GM18519 (cell line): ENCODE results near the gene WDR93.
"Not testable (repeated sequence)": the region's sequence is repeated elsewhere in the genome, so short reads cannot be mapped to it uniquely, and the experiment has no call there.

Experiments used
- ATAC-seq: cut with Tn5 transposase; IDR thresholded peaks from one replicate; pipeline ENCODE4 v1.9.1; 2021; ENCODE audit warnings: mild to moderate bottlenecking, moderate library complexity; ENCODE audit not compliant: unreplicated experiment, low FRiP score

WDR93 gene

DNA sequence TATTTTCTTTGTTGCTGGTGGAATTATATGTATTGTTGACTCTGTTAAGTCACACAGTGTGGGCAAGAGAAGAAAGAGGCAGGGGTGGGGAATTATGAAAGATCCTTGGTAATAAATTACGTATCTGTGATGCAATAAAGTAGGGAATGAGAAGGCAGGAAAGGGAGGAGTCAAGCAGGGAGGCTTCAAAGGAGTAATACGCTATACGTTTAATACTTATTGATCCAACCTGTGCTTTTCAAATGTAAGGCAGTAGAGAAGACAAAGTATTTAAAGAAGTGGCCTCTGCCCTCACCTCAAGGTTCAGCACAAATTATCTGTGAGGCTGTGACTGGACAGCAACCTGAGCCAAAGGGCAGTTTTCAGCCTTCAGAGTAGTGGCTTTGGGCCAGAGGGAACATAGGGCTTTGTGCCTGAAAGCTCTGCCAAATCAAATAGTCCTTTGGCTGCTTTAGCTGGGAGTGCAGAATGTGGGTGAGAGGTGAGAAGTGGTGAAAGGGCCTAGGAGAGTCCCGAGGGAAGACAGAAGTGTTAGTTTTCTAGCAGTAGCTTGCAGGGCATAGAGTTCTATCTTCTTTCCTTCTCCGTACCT, 10.2 kb upstream of the WDR93 start:
- no peak for ATAC-seq

DNA sequence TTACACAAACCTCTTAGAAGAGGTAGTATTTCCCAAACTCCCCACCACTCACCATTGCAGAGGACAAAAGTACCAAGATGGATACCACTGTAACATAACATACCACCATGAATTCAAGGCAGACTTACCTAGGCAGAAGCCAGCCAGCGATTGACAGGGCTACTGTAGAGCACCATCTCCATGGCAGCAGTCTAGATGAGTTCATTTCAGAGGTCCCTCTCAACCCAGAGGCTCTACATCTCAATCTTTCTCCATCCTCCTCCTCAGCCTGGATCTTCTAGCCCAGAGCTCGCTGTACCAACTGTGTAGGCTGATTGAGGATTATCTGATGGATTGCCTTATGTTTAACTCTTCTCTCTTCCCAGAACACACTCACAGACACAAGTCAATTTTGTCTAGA, 9.5 kb upstream of the WDR93 start:
- ATAC-seq, result no peak

DNA sequence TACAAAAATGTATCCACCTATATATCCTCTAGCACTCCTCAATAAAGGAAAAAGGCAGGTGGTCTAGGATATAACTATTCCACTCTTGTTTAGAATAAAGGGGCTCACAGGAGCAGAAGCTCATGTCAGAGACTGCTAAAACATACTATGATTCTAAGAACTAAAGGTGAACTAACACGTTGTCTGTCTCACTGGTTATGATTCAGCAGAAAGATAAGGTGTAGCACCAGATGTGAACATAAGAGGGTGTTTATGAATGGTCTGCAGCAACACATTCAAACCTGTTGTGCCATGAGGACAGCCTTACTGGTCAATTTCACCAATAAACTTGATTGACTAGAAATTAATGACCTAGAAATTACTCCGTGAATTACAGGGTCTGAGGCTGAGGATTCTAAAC, 4.6 kb upstream of the WDR93 start:
- ATAC-seq, result no peak

DNA sequence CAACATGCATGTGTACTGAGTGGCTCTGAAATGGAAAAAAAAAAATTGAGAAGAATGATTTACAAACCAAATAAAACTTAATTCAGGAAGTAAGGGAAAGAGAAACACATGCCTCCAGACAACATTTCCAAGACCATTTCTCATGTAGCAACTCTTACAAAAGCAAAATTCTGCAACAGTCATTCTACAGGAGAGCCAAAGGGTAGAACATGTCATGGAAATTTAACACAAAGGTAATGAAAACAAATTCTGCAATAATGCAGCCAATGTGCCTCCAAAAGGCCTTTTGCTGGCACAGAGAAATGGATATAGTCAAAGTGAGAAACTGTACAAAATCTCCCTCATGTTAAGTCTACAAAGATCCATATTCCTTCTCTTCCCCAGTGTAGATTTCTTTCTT, 4.1 kb upstream of the WDR93 start:
- ATAC-seq, result no peak

DNA sequence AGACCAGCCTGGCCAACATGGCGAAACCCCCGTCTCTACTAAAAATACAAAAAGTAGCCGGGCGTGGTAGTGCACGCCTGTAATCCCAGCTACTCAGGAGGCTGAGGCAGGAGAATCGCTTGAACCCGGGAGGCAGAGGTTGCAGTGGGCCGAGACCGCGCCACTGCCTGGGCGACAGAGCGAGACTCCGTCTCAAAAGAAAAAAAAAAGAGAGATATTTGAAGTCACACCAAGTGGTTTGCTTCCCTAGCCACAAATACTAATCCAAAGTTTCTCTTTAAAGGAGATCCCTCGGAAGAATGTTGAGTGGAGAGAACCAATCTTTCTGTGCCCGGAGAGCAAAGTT, 708 bp upstream of the WDR93 start:
- ATAC-seq, result not testable (repeated sequence)

DNA sequence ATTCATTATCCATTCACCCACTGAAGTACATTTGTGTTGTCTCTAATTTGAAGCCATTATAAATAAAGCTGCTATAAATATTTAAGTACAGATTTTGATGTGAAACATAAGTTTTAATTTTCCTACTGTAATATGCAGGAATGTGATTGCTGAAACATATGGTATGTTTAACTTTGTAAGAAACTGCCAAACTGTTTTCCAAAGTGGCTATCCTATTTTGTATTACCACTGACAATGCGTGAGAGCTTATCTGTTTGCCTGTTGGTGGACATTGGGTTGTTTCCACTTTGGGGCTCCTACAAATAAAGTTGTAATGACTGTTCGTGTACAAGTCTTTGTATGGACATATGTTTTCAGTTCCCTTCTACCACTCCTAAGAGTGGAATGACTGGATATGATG, 2.5 kb downstream of the WDR93 start:
- ATAC-seq, result no peak

DNA sequence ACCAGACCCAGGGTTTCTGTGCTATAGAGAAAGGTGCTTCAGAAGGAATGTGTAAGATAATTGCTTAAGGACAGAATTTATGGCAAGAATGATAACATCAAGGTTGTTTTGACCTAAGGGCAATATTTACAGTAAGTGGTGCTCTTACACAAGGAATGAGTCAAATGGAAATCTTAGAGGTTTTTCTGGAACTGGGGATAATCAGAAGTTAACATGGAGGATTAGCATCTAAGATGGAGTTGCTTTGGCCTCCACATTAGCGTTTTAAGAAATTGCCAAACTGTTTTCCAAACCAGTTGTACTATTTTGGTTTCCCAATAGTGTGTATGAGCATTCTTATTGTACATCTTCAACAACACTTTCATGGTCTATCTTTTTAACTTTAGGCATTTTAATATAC, 3.1 kb downstream of the WDR93 start:
- no peak for ATAC-seq

DNA sequence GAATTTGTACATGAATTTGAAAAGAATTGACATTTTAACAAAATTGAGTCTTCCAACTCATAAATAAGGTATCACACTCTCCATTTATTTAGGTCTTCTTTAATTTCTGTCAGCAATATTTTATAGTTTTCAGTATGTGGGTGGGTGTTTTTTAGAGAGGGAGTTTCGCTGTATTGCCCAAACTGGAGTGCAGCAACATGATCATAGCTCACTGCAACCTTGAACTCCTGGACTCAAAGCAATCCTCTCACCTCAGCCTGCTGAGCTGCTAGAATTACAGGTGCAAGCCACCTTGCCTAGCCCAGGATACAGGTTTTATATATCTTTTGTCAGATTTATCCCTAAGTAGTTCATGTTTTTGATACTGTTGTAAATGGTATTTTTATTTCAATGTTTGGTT, 4.6 kb downstream of the WDR93 start:
- no peak for ATAC-seq

DNA sequence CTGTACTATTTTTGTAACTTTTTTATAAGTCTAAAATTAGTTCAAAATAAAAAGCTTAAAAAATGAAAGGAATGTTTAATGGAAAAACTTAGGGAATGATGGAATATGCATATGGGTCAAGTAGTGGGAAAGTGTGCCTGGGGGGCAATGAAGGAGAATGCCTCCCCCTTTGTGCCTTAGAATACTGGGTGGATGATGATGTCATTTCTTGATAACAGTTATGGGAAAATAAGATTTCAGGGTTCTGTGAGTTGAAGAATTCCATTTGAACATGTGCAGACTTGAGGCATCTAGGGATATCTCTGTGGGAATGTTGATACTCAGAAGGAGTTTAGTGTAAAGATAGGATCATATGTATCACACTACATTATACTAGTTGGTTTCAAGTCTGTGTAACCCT, 13.8 kb downstream of the WDR93 start:
- ATAC-seq, result no peak

DNA sequence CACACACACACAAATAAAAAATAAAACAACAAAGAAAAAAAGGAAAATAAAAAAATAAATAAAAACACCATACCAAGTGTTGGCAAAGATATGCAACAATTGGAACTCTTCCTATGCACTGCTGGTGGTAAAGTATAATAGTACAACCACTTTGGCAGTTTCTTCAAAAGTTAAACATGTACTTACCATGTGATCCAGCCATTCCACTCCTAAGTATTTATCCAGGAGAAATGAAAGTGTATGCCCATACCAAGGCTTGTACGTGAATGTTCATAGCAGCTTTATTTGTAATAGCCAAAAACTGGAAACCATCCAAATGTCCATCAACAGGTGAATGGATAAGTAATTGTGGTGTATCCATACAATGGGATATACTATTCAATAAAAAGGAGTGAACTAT, 17.0 kb downstream of the WDR93 start:
- no peak for ATAC-seq

DNA sequence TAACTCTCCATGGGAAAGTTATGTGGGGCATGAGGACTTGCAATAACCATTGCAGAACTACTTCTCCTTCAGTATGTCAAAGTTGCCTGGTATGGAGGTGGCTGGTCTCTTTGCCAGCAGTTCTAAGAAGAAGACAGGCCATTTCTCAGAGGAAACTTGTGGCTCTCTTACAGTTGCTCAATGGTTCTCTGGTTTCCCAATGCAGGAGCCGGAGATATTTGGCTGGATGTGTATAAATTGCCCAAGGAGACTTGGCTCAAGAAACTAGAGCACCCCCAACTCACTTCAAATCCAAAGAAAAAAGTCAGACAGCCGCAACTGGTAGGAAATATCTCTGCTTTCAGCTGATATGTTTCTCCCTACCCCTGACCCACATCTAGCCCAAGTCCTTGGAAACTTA, 24.2 kb downstream of the WDR93 start:
- no peak for ATAC-seq

DNA sequence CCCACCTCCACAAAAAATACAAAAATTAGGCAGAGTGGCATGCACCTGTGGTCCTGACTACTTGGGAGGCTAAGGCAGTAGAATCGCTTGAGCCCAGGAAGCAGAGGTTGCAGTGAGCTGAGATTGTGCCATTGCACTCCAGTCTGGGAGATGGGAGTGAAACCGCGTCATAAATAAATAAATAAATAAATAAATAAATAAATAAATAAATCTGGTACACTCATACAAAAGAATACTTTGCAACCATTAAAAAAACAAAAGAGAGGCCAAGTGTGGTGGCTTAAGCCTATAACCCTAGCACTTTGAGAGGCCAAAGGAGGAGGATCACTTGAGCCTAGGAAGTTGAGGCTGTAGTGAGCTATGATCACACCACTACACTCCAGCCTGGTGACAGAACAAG, 32.4 kb downstream of the WDR93 start:
- ATAC-seq, result no peak

DNA sequence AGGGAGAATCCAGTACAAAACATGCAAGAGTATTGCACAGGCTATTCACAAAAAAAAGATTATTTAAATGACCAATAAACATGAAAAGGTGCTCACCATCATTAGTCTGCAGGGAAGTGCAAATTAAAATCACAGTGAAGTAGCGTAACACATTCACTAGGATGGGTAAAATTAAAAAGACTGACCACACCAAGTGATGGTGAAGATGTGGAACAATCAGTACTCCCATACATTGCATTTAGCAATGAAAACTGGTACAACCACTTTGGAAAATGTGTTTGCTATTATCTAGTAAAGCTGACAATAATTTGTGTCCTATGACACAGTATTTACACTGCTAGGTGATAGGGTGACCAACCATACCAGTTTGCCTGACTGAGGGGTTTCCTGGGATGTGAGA, 34.0 kb downstream of the WDR93 start:
- ATAC-seq, result no peak

DNA sequence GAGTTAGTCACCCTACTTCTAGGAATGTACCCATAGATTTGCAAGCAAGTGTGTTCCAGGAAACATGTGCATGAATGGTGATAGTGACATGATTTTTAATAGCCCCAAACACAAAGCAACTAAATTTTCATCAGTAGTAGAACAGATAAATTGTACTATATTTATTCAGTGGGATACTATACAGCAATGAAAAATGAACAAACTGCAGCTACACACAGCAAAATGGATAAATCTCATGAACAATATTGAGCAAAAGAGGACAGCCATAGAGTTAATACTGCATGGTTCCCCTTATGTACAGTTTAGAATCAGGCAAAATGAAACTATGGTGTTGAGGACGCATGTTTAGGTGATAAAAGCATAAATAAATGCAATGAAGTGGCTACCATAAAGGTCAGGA, 34.5 kb downstream of the WDR93 start:
- ATAC-seq, result no peak

DNA sequence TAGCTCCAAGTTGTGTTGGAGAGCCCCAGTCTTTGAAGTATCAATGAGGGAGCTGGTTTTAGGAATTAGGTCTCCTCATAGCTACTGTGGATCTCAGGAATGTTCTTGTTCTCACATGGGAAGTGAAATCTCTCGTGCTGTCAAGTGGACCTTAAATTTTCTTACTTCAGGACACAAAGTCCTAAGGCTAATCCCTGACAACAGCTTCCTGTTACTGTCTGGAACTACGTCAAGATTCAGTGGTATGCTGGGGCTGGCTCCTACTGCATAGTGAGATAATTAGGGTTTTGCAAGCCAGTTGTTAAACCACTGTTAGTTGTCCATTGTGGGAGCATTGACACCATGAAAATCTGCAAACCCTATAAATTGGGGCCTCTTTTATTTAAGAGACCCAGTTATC, 37.6 kb downstream of the WDR93 start:
- no peak for ATAC-seq

DNA sequence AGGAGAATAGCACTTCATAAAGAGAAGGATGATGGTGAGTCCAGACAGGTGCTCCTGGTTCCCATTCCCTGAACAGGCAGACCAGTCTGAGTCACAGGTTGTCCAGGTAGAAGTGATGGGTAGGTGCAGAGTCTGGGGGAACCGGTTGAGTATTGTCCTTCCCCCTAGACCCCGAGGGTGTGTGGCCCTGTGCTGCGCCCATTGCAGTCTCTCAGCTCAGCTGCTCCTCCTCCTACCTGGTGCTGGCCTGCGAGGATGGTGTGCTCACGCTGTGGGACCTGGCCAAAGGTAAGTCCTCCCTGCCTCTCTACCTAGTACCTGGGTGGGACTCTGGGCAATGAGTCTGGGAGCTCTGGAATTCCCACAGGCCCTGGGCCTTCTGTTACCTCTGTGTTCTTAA, 40.7 kb downstream of the WDR93 start:
- ATAC-seq, result no peak

DNA sequence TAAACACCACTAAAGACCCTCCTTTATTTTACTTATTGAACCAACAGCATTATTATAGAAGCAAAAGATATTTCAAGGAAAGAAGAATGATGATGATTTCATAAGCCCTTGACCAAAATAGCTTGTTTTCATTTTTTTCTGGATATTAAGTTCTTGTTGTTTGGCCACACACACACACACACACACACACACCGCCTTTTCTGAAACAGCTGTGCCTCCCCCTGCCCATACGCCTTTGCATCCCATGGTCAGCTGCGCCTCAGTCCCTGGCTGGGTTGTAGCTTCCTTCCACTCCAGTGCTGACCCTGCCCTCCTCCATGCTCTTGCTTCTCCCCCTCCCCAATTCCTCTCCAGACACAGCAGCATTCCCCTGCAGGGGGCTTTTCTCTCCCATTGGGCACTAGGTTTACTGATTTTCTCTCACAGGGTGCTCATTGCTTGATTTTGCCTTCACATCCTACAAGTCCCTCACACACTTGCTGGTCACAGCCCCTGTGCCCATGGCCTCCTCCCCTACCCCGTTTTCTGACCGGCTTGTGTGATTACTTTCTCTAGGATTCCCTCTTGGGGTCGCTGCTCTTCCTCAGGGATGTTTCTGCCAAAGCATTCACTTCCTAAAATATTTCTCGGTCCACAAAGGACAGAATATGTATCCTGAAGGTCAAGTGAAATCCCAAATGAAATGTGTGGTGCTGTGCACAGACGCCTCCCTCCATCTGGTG, 42.0 kb downstream of the WDR93 start:
- ATAC-seq, result no peak

DNA sequence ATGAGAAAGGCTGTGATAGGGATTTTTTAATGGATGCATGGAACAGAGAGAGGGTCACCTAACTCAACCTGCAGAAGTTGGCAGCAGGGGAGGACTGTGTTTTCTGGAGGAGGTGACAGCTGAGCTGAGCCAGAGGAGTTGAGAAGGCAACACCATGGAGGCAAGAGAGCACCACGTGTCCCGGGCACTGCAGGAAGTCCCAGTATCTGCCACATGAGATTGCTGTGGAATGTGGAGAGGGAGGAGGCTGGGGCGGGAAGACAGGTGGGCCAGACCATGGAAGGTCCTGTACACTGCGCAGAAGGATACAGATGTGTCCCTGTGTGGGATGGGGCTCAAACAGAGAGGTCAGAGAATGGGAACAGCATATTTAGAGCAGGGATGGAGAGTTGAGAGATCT, 45.2 kb downstream of the WDR93 start:
- ATAC-seq, result no peak

DNA sequence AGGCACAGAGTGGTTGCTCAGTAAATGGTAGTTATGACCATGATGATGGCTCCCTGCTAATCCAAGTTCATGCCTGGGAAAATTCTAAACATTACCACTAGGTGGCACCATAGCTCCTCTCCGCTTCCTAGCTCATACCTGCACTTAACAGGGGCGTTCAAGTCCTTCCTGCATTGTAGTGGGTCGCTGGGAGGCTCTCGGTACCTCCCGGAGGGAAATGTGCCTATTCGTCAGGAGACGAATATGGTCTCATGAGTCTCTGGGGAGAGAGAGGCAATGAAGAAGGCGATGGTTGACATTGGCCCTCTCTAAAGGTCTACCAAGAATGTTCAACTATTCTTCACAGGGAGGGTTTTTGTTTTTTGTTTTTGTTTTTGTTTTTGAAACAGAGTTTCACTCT, 49.5 kb downstream of the WDR93 start:
- ATAC-seq, result peak; percentile 46

DNA sequence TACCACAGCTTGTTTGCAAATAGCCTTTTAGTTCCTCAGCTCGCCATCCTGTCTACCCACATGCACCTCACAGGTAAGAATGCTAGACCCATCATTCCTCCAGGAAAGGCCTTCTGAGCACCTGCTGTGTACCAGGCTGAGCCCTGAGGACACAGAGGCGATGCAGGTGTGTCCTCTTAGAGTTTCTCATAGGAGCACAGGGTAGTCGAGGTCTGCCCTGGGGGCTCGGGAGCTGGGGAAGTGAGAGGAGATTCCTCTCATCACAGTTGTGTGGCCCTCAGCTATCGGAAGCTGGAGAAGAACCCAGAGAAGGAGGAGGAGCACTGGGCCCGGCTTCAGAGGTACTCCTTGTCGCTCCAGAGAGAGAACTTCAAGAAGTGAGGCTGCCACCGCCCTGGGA, 52.4 kb downstream of the WDR93 start:
- no peak for ATAC-seq

DNA sequence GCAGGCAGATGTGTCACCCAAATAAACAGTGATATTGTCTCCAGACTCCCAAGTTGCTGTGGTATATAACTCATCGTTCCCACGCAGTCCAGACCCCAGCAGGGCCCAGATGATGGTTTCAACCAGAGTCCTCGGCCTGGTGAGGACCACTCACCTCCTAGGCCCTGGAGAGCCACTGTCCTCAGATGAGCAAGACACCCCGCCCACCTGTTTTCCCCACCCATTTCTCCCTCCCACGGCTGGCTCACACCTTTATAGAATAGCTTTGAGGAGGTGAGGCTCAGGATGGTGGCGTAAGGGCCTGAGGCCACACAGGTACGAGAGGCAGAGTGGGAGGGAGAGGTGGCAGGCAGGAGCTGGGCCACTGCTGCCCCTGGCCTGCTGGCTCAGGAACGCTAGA, 53.0 kb downstream of the WDR93 start:
- no peak for ATAC-seq

DNA sequence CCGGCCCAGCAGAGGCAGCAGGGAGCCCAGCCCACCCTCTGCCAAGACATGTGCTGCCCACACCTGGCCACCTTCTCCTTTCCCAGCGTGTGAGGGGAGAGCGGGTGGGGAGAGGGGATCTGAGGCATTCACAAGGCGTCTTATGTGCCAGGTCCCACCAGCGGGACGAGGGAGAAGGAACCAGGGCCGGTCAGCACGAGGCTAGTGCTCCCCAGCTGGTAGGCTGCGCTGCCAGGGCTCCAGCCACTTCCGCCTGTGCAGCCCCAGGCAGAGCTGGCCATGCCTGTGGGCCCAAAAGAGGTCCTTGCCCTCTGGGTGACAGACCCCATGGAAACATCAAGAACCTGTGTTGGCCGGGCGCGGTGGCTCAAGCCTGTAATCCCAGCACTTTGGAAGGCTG, 54.5 kb downstream of the WDR93 start:
- ATAC-seq, result no peak

DNA sequence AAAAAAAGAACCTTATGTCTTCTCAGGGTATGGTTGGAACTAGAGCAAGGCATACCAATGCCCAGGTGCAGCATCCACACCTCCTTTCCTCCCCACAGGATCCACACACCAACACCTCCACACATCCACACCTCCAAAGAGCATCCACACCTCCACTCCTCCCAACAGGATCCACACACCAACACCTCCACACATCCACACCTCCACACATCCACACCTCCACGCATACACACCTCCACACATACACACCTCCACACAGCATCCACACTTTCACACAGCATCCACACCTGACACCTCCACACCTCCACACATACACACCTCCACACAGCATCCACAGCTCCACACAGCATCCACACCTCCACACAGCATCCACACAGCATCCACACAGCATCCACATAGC, 55.2 kb downstream of the WDR93 start:
- ATAC-seq, result no peak
